GM21447 (cell line): ENCODE results near the gene PRKAG2.
"Not testable (repeated sequence)": the region's sequence is repeated elsewhere in the genome, so short reads cannot be mapped to it uniquely, and the experiment has no call there.

Experiments
- ATAC-seq: cut with Tn5 transposase; IDR thresholded peaks from one replicate; pipeline ENCODE4 v1.9.1; 2021; ENCODE audit not compliant: unreplicated experiment

PRKAG2 gene

DNA sequence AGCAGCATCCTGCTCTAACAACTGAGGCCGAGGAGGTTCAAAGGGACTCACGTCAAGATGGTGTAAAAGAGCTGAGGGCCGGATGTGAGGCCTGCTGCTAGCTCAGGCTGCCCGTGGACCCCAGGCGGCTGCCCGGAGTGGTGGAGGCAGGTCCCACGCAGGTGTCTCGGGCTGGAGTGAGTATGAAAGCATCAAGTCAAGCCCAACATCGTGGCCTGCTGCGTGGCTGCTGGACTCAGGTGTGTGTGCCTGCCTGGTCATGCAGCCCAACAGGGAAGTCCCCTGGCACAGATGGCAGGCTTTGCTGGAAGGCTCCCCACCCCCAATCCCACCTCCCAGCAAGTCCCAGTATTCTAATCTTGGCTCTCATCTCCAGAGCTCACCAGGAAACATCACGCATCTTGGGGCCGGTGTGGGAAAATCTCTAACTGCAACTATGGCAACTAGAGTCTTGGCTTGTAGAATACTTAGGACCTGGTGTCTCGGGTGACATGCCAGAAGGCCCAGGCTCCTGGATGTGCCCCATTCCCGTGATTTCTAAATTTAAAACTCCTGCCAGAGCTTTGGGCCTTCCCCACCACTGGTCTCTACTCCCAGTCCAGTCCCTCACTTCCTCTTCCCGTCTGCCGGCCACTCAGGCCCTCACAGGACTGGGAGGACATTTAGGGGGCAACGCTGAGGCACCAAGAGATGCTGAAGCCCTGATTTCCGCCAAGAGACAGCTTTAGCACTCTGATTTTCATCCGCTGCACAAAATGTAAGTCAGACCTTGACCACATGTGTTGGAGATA lies 85.9 kb downstream of the PRKAG2 start:
- ATAC-seq, result no peak

DNA sequence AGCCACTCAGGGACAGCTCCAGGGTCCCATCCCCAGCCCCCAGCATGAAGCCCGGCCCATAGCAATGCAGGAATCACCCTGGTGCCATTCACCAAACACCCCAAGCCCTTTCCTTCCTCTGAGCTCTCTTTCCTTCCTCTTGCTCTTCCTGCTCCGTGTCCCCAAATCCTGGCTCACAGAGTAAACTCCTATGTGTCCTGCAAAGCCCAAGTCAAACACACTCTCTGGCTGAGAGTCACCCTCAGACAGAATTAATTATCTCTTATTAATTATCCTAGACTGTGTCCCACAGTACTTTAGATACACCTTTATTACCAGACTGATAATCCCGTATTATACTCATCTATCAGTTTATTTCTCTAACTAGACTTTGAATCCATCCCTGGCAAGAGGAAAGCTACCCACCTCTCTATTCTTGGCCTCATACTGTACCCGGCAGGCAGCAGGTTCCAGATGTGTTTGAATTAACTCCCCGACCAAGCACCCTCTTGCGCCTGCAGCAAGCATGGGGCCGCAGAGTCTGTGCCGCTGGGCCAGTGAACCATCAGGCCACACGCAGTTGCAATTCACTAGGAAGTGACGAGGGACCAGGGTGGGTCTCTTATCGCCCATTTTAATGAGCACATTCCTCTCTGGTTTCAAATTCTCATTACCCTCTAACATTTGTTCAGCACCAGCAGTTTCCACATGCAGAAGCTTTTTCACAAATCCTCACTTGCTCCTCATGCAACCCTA lies 86.7 kb downstream of the PRKAG2 start:
- no peak for ATAC-seq

DNA sequence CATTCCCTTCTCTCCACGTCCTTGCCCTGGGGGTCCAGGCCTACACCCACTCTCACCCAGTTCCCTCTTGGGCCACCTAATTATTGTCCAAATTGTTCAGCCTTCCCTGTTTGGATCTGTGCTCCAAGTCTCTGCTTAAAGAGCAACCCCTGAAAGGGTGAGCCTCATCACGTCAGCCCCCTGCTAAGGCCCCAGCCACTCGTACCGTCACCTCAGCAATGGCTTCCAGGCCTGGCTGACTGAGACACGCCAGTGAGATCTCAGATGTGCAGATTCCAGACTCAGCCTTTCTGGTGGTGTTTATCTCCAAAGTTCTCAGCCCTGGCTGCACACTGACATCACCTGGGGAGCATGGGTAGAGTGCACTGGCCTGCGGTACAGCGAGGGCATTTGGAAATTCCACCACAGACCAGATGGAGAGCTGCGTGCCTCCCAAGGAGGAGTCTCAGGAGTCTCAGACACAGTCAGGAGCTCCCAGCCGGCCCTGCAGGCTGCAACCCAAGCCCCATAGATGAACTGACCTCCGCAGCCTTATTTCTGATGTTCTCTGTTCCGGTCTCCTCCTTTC lies 87.5 kb downstream of the PRKAG2 start:
- ATAC-seq, result no peak

DNA sequence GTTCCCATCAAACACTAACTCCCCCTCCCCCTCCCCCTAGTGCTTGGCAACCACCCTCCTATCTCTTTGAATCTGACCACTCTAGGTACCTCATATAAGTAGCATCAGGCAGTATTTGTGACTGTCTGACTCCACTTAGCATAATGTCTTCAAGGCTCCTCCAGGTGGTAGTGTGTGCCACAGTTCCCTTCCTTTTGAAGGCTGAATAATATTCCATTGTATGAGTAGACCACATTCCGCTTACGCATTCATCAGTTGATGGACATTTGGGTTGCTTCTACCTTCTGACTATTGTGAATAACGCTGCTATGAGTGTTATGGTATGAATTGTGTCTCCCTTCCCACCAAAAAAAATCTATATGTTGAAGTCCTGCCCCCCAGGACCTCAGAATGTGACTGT lies 89.6 kb downstream of the PRKAG2 start:
- no peak for ATAC-seq

DNA sequence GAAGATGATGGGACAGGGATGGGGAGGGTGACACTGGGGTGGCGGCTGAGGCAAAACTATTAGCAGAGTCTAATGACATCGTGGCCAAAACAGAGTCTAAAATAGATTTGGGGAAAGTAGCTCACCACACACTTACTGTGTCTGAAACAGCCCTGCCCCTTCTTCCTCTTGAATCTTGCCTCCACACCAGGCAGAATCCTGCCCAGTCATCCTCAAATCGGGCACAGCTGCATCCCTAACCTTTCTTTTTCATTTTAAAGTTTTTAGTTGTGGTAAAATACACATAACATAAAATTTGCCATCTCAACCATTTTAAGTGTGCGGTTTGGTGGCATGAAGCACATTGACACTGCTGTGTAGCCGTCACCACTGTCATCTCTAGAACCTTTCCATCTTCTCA lies 90.0 kb downstream of the PRKAG2 start:
- ATAC-seq, result no peak

DNA sequence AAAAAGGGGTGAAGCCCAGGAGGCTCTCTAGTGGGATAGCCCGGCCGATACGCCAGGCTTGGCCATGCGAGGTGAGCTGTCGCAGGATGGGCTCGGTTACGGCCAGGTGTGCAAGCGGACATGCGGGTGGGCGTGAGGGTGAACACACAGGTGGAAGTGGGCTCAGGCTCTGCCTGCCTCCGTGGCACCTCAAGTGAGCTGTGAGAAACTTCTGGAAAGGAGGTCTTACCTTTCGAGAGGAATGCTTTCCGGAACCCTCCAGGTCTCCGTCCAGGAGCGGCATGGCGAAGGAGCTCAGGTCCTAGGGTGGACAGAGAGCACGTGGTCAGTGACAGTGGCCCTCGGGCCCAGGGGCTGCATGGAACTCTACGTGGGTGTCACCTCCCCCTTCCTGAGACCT lies 90.7 kb downstream of the PRKAG2 start:
- no peak for ATAC-seq

GRCh38 chr7:151785681-151785965 lies 91.3 kb downstream of the PRKAG2 start:
- no peak for ATAC-seq

GRCh38 chr7:151784853-151785680 lies 91.8 kb downstream of the PRKAG2 start:
- ATAC-seq, result no peak

GRCh38 chr7:151783958-151784575 lies 92.8 kb downstream of the PRKAG2 start:
- ATAC-seq, result no peak

- ATAC-seq, result peak; percentile 77
Observed at GRCh38 chr7:151782598-151783448, 94.1 kb downstream of the PRKAG2 start.

DNA sequence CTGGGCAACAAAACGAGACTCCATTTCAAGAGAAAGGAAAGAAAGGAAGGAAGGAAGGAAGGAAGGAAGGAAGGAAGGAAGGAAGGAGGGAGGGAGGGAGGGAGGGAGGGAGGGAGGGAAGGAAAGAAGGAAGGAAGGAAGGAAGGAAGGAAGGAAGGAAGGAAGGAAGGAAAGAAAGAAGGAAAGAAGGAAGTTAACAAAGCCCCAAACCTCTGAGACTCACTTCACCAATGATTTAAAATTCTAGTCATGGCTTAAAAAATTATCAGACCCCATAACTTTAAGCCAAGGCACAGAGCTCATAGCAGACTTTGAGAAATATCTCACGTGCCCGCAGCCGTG lies 94.7 kb downstream of the PRKAG2 start:
- ATAC-seq, result not testable (repeated sequence)

DNA sequence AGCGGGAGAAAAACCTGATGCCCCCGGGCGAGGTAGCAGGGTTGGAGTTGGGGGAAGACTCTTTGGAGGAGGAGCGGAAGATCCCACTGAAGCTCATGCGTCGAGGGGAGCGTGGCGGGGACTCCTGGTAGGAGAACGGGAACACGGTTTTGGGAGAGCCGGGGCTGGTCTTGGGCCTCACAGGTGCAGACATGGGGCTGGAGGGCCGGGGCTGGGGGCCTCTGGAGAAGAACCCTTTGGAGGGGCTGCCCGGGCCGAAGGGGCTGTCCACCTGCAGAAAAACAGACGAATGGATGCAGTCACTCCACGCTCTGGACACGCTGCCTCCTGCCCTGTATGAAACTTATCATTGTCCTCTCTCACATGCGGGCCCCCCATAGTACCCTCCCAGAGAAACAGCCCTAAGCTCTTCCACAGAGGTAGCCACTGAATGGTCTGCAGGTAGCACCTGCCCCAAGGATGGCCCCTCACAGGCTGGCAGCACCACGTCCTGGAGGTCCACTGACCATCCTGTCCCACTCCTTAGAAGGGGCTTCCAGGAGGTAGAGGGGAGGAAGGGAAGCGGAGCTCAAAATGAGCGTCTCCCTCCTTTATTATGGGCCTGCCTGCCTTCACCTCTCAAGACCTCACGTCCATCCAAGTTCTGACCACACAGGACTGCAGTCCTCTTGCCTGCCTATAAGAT lies 95.6 kb downstream of the PRKAG2 start:
- ATAC-seq, result no peak

GRCh38 chr7:151780631-151781030 lies 96.3 kb downstream of the PRKAG2 start:
- ATAC-seq, result no peak

- no peak for ATAC-seq
Observed at GRCh38 chr7:151779678-151780077, 97.2 kb downstream of the PRKAG2 start.

GRCh38 chr7:151779255-151779654 lies 97.7 kb downstream of the PRKAG2 start:
- no peak for ATAC-seq

- no peak for ATAC-seq
Observed at GRCh38 chr7:151777908-151778670, 98.8 kb downstream of the PRKAG2 start.

- no peak for ATAC-seq
Observed at GRCh38 chr7:151777495-151777880, 99.4 kb downstream of the PRKAG2 start.

GRCh38 chr7:151776876-151777494 lies 99.9 kb downstream of the PRKAG2 start:
- no peak for ATAC-seq

GRCh38 chr7:151776446-151776845 lies 100.5 kb downstream of the PRKAG2 start:
- ATAC-seq, result no peak
